Activated CD4-positive, CD25-positive, alpha-beta regulatory T cell (primary cell): ENCODE data around the gene TFAM.

Source experiments
- DNase-seq, 4 experiments: peaks; one replicate each; lab custom pipeline; 2025; lab: John Stamatoyannopoulos, UW

TFAM gene

DNA sequence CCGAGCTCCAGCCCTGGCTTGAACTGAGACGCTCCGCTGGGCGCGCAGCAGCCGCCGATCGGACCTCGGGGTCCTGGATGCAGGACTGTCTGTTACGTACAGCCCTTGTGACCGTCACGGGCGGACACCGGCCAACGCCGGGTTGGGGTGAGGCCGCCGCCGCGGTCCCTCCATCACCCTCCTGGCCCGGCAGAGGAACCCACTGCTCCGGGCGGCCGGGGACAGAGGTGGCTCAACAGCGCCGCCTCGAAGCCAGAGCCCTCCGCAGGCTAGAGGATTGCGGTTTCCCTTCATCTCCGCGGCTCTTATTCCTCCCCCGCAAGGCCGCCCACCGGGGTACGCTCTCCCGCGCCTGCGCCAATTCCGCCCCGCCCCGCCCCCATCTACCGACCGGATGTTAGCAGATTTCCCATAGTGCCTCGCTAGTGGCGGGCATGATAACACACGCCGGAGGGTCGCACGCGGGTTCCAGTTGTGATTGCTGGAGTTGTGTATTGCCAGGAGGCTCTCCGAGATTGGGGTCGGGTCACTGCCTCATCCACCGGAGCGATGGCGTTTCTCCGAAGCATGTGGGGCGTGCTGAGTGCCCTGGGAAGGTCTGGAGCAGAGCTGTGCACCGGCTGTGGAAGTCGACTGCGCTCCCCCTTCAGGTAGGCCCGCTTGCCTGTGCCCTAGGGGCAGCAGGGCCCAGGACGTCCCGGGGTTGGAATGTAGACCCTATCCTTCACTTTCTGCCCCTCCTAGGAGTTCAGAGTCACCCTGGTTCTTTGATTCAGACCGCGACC, at the start of gene TFAM:
TSS of gene TFAM (plus strand) at position 412 of the 785 bp plus-strand sequence. CDS start at position 550, 138 bp downstream.
- DNase-seq = peak; percentile 88 to 97 (median 92)

GRCh38 chr10:58336242-58336641, 49.0 kb upstream of the TFAM start:
- DNase-seq = no peak

GRCh38 chr10:58341422-58341821, 43.8 kb upstream of the TFAM start:
- no peak for DNase-seq

- no peak for DNase-seq
These were observed 43.3 kb upstream of the TFAM start for GRCh38 chr10:58341947-58342346.

- no peak for DNase-seq
These were observed 37.2 kb upstream of the TFAM start for GRCh38 chr10:58347967-58348366.

GRCh38 chr10:58348571-58349033, 36.6 kb upstream of the TFAM start:
- DNase-seq = no peak

GRCh38 chr10:58350023-58350422, 35.2 kb upstream of the TFAM start:
- no peak for DNase-seq

- no peak for DNase-seq
These were observed 34.4 kb upstream of the TFAM start for GRCh38 chr10:58350619-58351323.

DNA sequence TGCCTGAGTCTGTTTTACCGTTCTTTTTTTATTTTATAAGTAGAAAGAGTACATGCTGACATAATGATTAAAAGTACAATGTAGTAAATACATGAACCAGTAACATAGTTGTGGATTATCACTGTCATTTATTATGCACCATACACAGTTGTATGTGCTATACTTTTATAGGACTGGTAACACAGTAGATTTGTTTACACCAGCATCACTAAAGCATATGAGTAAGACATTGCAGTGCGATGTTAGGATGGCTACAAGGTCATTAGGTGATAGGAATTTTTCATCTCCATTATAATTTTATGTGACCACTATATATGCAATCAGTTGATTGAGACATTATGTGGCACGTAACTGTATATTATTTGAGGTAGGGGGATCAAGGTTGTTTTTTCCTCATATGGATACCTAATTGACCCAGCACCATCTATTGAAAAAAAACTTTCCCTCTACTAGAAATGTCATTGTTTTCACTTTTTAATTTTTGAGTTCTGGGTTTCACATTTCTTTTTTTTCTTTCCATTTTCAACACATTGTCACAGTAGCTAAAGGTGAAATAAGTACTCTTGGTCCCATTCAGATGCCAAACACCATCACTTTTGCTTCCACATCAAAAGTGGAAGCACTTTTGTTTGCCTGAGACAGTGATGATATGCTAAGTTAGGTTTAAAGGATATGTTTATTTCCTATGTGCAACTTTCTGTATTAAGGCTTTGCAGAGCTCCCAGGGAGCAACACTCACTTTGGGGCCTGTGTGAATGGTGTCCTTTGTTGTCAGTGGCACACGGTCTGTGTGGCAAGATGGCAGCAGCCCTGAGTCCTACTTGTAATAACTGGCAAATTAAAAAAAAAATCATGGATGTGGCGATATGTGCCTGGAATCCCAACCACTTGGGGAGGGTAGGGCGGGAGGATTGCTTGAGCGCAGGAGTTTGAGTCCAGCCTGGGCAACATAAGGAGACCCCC, 33.3 kb upstream of the TFAM start:
- no peak for DNase-seq

- DNase-seq = no peak
These were observed 32.1 kb upstream of the TFAM start for GRCh38 chr10:58352956-58353610.

DNA sequence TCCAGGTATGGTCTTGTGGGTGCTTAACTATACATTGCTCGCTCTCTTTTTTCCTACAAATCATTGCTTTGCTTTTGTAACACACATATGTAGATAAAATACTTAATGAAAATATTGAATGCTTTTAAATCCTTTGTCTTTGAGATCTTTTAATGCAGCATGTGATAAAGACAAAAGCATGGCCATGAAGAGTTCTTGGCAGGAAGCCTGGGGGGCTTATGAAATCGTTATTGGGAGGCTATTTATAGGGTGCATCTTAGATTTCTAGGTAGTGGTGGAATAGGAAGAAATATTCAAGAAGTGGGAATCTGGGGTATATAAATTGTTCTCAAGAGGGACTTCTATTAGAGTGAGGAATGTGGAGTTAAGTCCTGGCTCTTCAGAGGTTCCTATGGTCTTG, 28.5 kb upstream of the TFAM start:
- no peak for DNase-seq

- DNase-seq = no peak
These were observed 26.8 kb upstream of the TFAM start for GRCh38 chr10:58358314-58358933.

- DNase-seq = no peak
These were observed 26.3 kb upstream of the TFAM start for GRCh38 chr10:58358947-58359346.

GRCh38 chr10:58359541-58359940, 25.7 kb upstream of the TFAM start:
- no peak for DNase-seq

DNA sequence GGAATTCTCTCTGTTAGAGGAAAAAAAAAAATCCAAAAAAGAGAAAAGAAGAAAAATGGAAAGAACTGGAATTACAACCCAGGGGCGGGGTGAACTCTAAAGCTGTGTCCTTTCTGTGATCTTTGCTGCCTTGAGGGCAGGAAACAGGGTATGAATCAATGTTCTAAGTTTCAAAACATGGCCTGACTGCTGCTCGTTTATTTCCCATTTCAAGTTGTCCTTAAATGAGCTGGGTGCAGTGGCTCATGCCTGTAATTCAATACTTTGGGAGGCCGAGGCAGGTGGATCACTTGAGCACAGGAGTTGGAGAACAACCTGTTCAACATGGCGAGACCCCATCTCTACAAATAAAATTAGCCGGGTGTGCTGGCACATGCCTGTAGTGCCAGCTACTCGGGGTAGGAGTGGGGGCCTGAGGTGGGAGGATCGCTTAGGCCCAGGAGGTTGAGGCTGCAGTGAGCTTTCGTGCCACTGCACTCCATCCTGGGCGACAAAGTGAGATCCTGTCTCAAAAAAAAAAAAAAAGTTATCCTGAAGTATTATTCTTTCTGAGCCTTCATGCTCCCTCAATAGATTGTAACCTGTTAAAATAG, 24.7 kb upstream of the TFAM start:
- no peak for DNase-seq

DNA sequence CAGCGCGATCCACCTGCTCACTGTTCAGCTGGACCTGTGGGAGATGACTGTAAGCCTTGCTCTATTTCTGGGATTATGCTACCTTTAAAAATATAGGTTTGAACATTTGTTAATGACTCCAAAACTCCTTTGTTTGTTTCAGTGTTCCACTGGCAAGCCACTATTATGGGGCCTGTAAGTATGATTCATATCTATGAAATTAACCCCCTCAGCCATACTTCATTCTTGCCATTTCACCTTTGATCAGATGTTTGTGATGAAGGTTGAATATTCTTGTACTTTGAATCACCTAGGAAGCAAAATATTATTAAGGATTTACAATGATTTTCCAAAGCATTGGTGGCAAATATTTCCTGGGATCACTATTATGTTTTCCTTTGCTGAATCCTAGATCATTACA, 23.9 kb upstream of the TFAM start:
- DNase-seq = no peak

DNA sequence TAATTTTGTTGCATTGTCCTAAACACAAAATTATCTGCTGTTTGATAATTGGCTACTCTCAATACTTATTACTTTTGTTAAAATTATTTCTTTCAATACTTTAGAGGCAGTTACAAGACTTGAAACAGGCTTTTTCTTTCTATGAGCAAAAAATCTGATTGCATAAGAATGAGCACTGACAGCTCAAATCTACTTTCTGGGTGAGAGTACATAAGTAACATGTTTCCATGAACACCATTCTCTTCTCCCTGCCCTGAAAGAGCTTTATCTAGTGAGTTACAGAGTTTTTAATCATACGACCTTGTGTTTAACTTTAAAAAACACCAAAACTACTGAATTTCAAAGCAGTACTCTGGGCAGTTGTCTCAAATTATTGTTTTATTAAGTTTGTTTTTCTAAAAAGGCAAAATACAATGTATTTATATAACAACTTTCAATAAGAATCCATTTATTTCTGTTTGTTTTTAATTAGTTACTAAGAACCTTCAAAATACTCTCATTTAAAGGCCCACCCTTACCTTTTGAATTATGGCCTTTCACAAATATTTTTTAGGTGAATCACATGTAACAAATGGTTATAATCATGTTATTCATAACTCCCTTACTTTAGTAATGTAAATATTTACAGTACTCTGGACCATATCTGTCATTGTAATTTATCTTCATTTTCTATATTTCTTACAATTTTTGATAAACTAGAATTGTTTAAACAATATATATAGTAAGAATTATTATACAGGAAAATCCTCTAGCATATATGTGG, 23.0 kb upstream of the TFAM start:
- DNase-seq = no peak

- no peak for DNase-seq
These were observed 18.1 kb upstream of the TFAM start for GRCh38 chr10:58367069-58367468.

- DNase-seq = no peak
These were observed 13.7 kb upstream of the TFAM start for GRCh38 chr10:58371473-58371872.
